K562 (cell line): ENCODE results near the gene CD300LB. TPM values are rescaled to one million over a fixed set of nuclear protein-coding genes. Genes with fewer than 3 reads are reported as not detected.

Experiments
- ATAC-seq: fragments of 200-7000 bp; cut with Tn5 transposase; 3 replicates; pipeline ENCODE4 v1.9.1; 2020; ENCODE audit warnings: moderate library complexity
- BruUV-seq: library from RNA; stranded (reverse); fragments of 400-500 nt; replicated peaks from 2 replicates; lab custom pipeline; 2021; lab: Mats Ljungman, UMichigan
- CTCF ChIA-PET: fragments of 300-600 bp; formaldehyde crosslinking; extraction: SDS; loops from one replicate; lab custom pipeline; 2021; ENCODE audit warnings: low intra/inter-chr PET ratio; lab: Yijun Ruan, JAX
- POLR2A ChIA-PET: fragments of 300-600, 350-650 bp; sonication (Branson Sonifier 250); formaldehyde crosslinking; extraction: SDS; loops from one replicate; lab custom pipeline; 2021; ENCODE audit warnings: antibody characterized with exemption, inconsistent platforms; lab: Yijun Ruan, JAX
- DNase-seq, 4 experiments: peaks; one replicate each; pipeline versions ENCODE4 v3.0.0 to v3.0.0-alpha.2; 2011 to 2018; ENCODE audit warnings: low spot score in 3 of 4, mixed read lengths in 3 of 4; ENCODE audit errors: extremely low read depth in 1 of 4
- FAIRE-seq: peaks from 2 replicates; lab custom pipeline; 2011; peaks lifted over from hg19 to GRCh38; lab: Jason Lieb, UNC
- H2AFZ ChIP-seq: 2 replicates; pipeline ENCODE4 v1.6.0; 2011; ENCODE audit warnings: low read depth, low read length, control low read depth, inconsistent platforms
- H3K27ac ChIP-seq: fragments of 200-600 bp; 3 replicates; pipeline ENCODE4 v1.8.0; 2011; ENCODE audit warnings: low read depth, mild to moderate bottlenecking, control low read depth, inconsistent platforms, low read length, moderate library complexity, mixed read lengths; ENCODE audit errors: extremely low read depth
- H3K27me3 ChIP-seq, 2 experiments: fragments of 300-600 bp in 1 of 2; 2 replicates in 1 of 2; 3 replicates in 1 of 2; pipeline versions ENCODE4 v1.6.0 to v1.8.0; 2011; ENCODE audit warnings: inconsistent platforms in 2 of 2, low read length in 2 of 2, mild to moderate bottlenecking in 1 of 2, mixed read lengths in 1 of 2, moderate library complexity in 1 of 2; ENCODE audit not compliant: control insufficient read depth in 2 of 2, insufficient read depth in 2 of 2
- H3K36me3 ChIP-seq: fragments of 300-600 bp; 3 replicates; pipeline ENCODE4 v1.8.0; 2011; ENCODE audit warnings: mild to moderate bottlenecking, low read length, inconsistent platforms; ENCODE audit not compliant: control insufficient read depth, insufficient read depth
- H3K4me1 ChIP-seq, 2 experiments: fragments of 200-600 bp in 1 of 2; replicated peaks in 1 of 2; 2 replicates in 1 of 2; 3 replicates in 1 of 2; pipeline versions ENCODE4 v1.5.1 to v1.8.0; 2011; ENCODE audit warnings: inconsistent platforms in 2 of 2, low read length in 2 of 2, mild to moderate bottlenecking in 1 of 2, mixed read lengths in 1 of 2, moderate library complexity in 1 of 2; ENCODE audit not compliant: control insufficient read depth in 2 of 2, insufficient read depth in 2 of 2
- H3K4me2 ChIP-seq: 2 replicates; pipeline ENCODE4 v1.6.1; 2011; ENCODE audit warnings: low read length, control low read depth, inconsistent platforms, mixed read lengths; ENCODE audit not compliant: insufficient read depth
- H3K4me3 ChIP-seq: fragments of 200-600 bp; sonication (generic), shearing (Covaris generic); 2 replicates; pipeline ENCODE4 v1.5.1; 2016; ENCODE audit warnings: control low read depth, inconsistent platforms
- H3K79me2 ChIP-seq: fragments of 200-600 bp; 3 replicates; pipeline ENCODE4 v1.8.0; 2011; ENCODE audit warnings: low read length, inconsistent platforms; ENCODE audit not compliant: control insufficient read depth, insufficient read depth
- H3K9ac ChIP-seq, 2 experiments: 2 replicates each; pipeline versions ENCODE4 v1.6.0 to v1.6.1; 2011; ENCODE audit warnings: low read depth in 2 of 2, low read length in 2 of 2, control low read depth in 1 of 2, inconsistent platforms in 1 of 2, mild to moderate bottlenecking in 1 of 2, mixed read lengths in 1 of 2; ENCODE audit not compliant: insufficient read depth in 1 of 2
- H3K9me1 ChIP-seq: one replicate; pipeline ENCODE4 v1.6.0; 2011; ENCODE audit warnings: inconsistent platforms, mild to moderate bottlenecking, low read length, moderate library complexity; ENCODE audit not compliant: control insufficient read depth, insufficient read depth
- H3K9me3 ChIP-seq: replicated peaks from 2 replicates; pipeline ENCODE4 v1.5.1; 2011; ENCODE audit warnings: low read depth, low read length, inconsistent platforms; ENCODE audit not compliant: control insufficient read depth, insufficient read depth
- H4K20me1 ChIP-seq: replicated peaks from 2 replicates; pipeline ENCODE4 v1.6.1; 2011; ENCODE audit warnings: low read length, inconsistent platforms, mixed read lengths; ENCODE audit not compliant: control insufficient read depth, insufficient read depth
- C11orf30 ChIP-seq: fragments of 450-650 bp; IDR thresholded peaks from 2 replicates; pipeline ENCODE4 v1.6.1; 2016; ENCODE audit warnings: low read depth, mild to moderate bottlenecking
- HMGXB4 ChIP-seq: sonication (generic); formaldehyde crosslinking; IDR thresholded peaks from 2 replicates; pipeline ENCODE4 v1.8.1; 2023; ENCODE audit warnings: mild to moderate bottlenecking, missing genetic modification reagents
- POLR3A ChIP-seq: IDR thresholded peaks from 2 replicates; pipeline ENCODE4 v1.6.1; 2011; ENCODE audit warnings: borderline replicate concordance, mild to moderate bottlenecking, moderate library complexity; ENCODE audit not compliant: insufficient read length, insufficient read depth; ENCODE audit errors: extremely low read depth
- WGBS: fragments of 100-300 bp; shearing (Covaris generic); methylation state at CpG from one replicate; pipeline ENCODE4 v1.1.6; 2016; ENCODE audit warnings: low coverage, mixed read lengths; ENCODE audit not compliant: insufficient coverage; ENCODE audit errors: missing lambda C conversion rate; 5-methylcytosine and 5-hydroxymethylcytosine counted together
- in situ Hi-C: fragments of 300-500 bp; cut with MboI; formaldehyde crosslinking; loops from 4 replicates; pipeline ENCODE4 v1.15.0; 2018; ENCODE audit warnings: inconsistent platforms, mixed read lengths
- intact Hi-C: fragments of 100-400 bp; cut with micrococcal nuclease; formaldehyde crosslinking; loops from 2 replicates; pipeline ENCODE4 v1.14.2; 2022
- polyA plus RNA-seq, 8 experiments: library from polyadenylated mRNA; depleted of rRNA in 4 of 8; stranded (reverse) in 5 of 8; unstranded in 3 of 8; fragments of >200 nt; fragmentation: Nextera tagmentation in 2 of 8; fragmentation: Illumina TruSeq in 1 of 8; extraction: Ambion mirVana in 2 of 8; extraction: Trizol in 1 of 8; gene quantifications; 2 replicates each; pipeline versions ENCODE4 v1.2.1 to v1.2.3, GENCODE V29; 2011 to 2014; ENCODE audit warnings: inconsistent platforms in 1 of 8, missing spikeins in 1 of 8
- total RNA-seq, 7 experiments: library from RNA; depleted of rRNA in 6 of 7; stranded (reverse); fragments of >200 nt in 6 of 7; fragmentation: Illumina TruSeq in 2 of 7; extraction: Trizol in 2 of 7; gene quantifications; 2 replicates each; pipeline versions ENCODE4 v1.2.1 to v1.2.3, GENCODE V29; 2011 to 2021; ENCODE audit warnings: low replicate concordance in 1 of 7
- TF ChIP-seq, protein P1 (sequence below): fragments of 450-650 bp; IDR thresholded peaks from 2 replicates; pipeline ENCODE4 v1.6.1; 2017; ENCODE audit warnings: mild to moderate bottlenecking, moderate library complexity

Gene CD300LB
- total and polyA plus RNA-seq, 9 of the 15 experiments (the other 6 are each of a cell fraction or from before 2014, with no cell fraction given) = not detected

GRCh38 chr17:74527081-74527480, 4.2 kb downstream of the CD300LB start (continued):
- TF ChIP-seq C11orf30 = no peak

DNA sequence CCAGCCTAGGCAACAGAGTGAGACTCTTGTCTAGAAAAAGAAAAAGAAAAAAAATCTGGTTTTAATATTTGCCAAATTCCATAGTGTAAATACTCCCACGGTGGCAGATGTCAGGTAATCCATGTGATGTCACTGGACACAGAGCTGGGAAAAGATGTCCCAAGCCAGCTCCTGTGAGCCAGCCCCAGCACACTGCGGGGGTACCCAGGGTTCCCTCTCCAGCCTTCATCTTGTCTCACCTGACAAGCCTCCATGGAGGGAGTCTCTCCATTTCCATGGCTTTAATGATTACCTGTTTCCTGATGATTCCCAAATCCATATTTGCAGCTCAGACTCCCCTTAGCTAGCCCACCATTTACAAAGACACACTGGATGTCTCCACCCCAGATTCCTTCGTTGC, 4.6 kb downstream of the CD300LB start:
- Histone ChIP-seq H3K9me1 (no peaks in the 10 kb centered on the region), H3K9me3 (no peaks in the 10 kb centered on the region), H4K20me1 (no peaks in the 10 kb centered on the region), H2AFZ (no peak overlapping the region), H3K79me2 (no peaks in the 10 kb centered on the region), H3K4me3 (no peak overlapping the region), H3K27ac (no peak overlapping the region), H3K9ac (no peak overlapping the region), H3K4me2 (no peak overlapping the region), H3K27me3 (peaks cover 7 to 69% of the 10 kb centered on the region in 2 experiments; a peak in 3 of 5 replicates), H3K4me1 (no peaks in the 10 kb centered on the region; a peak in 1 of 5 replicates), H3K36me3 (no peaks in the 10 kb centered on the region)
- no peak for TF ChIP-seq HMGXB4 (CRISPR knock-in tag)
- TF ChIP-seq, protein P1, sequence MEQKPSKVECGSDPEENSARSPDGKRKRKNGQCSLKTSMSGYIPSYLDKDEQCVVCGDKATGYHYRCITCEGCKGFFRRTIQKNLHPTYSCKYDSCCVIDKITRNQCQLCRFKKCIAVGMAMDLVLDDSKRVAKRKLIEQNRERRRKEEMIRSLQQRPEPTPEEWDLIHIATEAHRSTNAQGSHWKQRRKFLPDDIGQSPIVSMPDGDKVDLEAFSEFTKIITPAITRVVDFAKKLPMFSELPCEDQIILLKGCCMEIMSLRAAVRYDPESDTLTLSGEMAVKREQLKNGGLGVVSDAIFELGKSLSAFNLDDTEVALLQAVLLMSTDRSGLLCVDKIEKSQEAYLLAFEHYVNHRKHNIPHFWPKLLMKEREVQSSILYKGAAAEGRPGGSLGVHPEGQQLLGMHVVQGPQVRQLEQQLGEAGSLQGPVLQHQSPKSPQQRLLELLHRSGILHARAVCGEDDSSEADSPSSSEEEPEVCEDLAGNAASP = no peak
- TF ChIP-seq POLR3A = no peak
- BruUV-seq = no TSS peak
- WGBS = 0% methylated on average over 3 of the region's 3 CpGs
- FAIRE-seq (no peak), ATAC-seq (no peak), DNase-seq (no peak)
- ChIA-PET POLR2A (no interaction called here), CTCF (no interaction called here)
- in situ Hi-C loops (no loop called here), intact Hi-C loops (no loop called here)
